Sigmoid colon (tissue), 3 donors: ENCODE data around the gene TMEM109.

Source experiments
- POLR2A ChIP-seq, 2 donors: fragments of 450-650 bp; IDR thresholded peaks; one replicate each; pipeline ENCODE4 v1.6.1; 2016; ENCODE audit warnings: antibody characterized with exemption in 2 of 2, mild to moderate bottlenecking in 2 of 2, moderate library complexity in 2 of 2
- TF ChIP-seq, protein P1 (sequence below), 4 experiments: fragments of 450-650 bp in 3 of 4; fragments of 200-600 bp in 1 of 4; IDR thresholded peaks; one replicate each; pipeline ENCODE4 v1.5.1; 2016 to 2019; ENCODE audit warnings: antibody characterized with exemption in 4 of 4, mild to moderate bottlenecking in 3 of 4, moderate library complexity in 2 of 4

GRCh38 chr11:60890696-60891095, 23.3 kb upstream of the TMEM109 start:
- TF ChIP-seq, protein P1, sequence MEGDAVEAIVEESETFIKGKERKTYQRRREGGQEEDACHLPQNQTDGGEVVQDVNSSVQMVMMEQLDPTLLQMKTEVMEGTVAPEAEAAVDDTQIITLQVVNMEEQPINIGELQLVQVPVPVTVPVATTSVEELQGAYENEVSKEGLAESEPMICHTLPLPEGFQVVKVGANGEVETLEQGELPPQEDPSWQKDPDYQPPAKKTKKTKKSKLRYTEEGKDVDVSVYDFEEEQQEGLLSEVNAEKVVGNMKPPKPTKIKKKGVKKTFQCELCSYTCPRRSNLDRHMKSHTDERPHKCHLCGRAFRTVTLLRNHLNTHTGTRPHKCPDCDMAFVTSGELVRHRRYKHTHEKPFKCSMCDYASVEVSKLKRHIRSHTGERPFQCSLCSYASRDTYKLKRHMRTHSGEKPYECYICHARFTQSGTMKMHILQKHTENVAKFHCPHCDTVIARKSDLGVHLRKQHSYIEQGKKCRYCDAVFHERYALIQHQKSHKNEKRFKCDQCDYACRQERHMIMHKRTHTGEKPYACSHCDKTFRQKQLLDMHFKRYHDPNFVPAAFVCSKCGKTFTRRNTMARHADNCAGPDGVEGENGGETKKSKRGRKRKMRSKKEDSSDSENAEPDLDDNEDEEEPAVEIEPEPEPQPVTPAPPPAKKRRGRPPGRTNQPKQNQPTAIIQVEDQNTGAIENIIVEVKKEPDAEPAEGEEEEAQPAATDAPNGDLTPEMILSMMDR (IDR thresholded peaks at IDR 0.05), result no peak
- TF ChIP-seq POLR2A (IDR thresholded peaks at IDR 0.05), result no peak
